H1 (cell line): ENCODE data around the gene EXD3. TPM values are rescaled to one million over a fixed set of nuclear protein-coding genes. Genes with fewer than 3 reads are reported as not detected.

Source experiments
- CTCF ChIA-PET: fragments of 300-600 bp; sonication (Branson Sonifier 250); formaldehyde crosslinking; loops from one replicate; lab custom pipeline; 2021; ENCODE audit not compliant: partially characterized antibody; lab: Charles Lee
- POLR2A ChIA-PET: fragments of 300-600 bp; sonication (Branson Sonifier 250); formaldehyde crosslinking; loops from one replicate; lab custom pipeline; 2021; ENCODE audit warnings: inconsistent platforms; ENCODE audit not compliant: partially characterized antibody; lab: Charles Lee
- DNase-seq, 2 experiments: peaks; one replicate each; pipeline versions ENCODE4 v3.0.0 to v3.0.0-alpha.2; 2010 to 2022; ENCODE audit warnings: low spot score in 2 of 2, low read depth in 1 of 2, mixed read lengths in 1 of 2
- FAIRE-seq: peaks from 2 replicates; lab custom pipeline; 2011; peaks lifted over from hg19 to GRCh38; lab: Jason Lieb, UNC
- H2AFZ ChIP-seq: 2 replicates; pipeline ENCODE4 v1.8.1; 2012; ENCODE audit warnings: low read length, inconsistent platforms
- H2AK5ac ChIP-seq: 2 replicates; pipeline ENCODE4 v1.6.1; 2013; ENCODE audit warnings: low read depth, low read length
- H2BK120ac ChIP-seq: replicated peaks from 2 replicates; pipeline ENCODE3; 2013; ENCODE audit warnings: low read depth, low read length, inconsistent platforms
- H2BK12ac ChIP-seq: 2 replicates; pipeline ENCODE4 v1.6.1; 2013; ENCODE audit warnings: low read depth, low read length
- H2BK15ac ChIP-seq: 2 replicates; pipeline ENCODE4 v1.6.1; 2013; ENCODE audit warnings: low read length
- H2BK20ac ChIP-seq: 2 replicates; pipeline ENCODE4 v1.6.1; 2013; ENCODE audit warnings: low read length
- H2BK5ac ChIP-seq: 2 replicates; pipeline ENCODE4 v1.6.1; 2013; ENCODE audit warnings: low read depth, low read length
- H3K14ac ChIP-seq: 2 replicates; pipeline ENCODE4 v1.6.1; 2013; ENCODE audit warnings: inconsistent platforms; ENCODE audit not compliant: insufficient read length
- H3K18ac ChIP-seq: 2 replicates; pipeline ENCODE4 v1.6.1; 2013; ENCODE audit warnings: low read length; ENCODE audit errors: extremely low read depth
- H3K23ac ChIP-seq: 2 replicates; pipeline ENCODE4 v1.6.1; 2013; ENCODE audit warnings: inconsistent platforms; ENCODE audit not compliant: insufficient read length
- H3K23me2 ChIP-seq: 2 replicates; pipeline ENCODE4 v1.6.1; 2013; ENCODE audit warnings: low read depth, low read length
- H3K27ac ChIP-seq: 2 replicates; pipeline ENCODE4 v1.6.1; 2011; ENCODE audit warnings: low read depth, low read length, inconsistent platforms
- H3K27me3 ChIP-seq, 4 experiments: replicated peaks in 1 of 4; 1 replicate in 1 of 4; 2 replicates in 3 of 4; pipeline versions ENCODE4 v1.6.1 to v1.8.1; 2011 to 2013; ENCODE audit warnings: low read length in 3 of 4, mild to moderate bottlenecking in 3 of 4, inconsistent platforms in 2 of 4, mixed read lengths in 2 of 4, moderate library complexity in 1 of 4; ENCODE audit not compliant: control insufficient read depth in 3 of 4, insufficient read depth in 3 of 4; ENCODE audit errors: extremely low read depth in 1 of 4
- H3K36me3 ChIP-seq, 4 experiments: 2 replicates each; pipeline versions ENCODE4 v1.6.1 to v1.8.1; 2011 to 2013; ENCODE audit warnings: mild to moderate bottlenecking in 4 of 4, low read length in 3 of 4, moderate library complexity in 2 of 4, control low read depth in 1 of 4, inconsistent platforms in 1 of 4; ENCODE audit not compliant: insufficient read depth in 4 of 4, control insufficient read depth in 2 of 4
- H3K4ac ChIP-seq: replicated peaks from 2 replicates; pipeline ENCODE3; 2013; ENCODE audit warnings: low read length, low read depth, mixed read lengths, inconsistent platforms; ENCODE audit not compliant: insufficient read length
- H3K4me1 ChIP-seq, 4 experiments: replicated peaks in 1 of 4; 1 replicate in 1 of 4; 2 replicates in 3 of 4; pipeline versions ENCODE4 v1.6.1 to v1.8.1; 2011 to 2013; ENCODE audit warnings: low read length in 3 of 4, inconsistent platforms in 2 of 4, mixed read lengths in 1 of 4; ENCODE audit not compliant: insufficient read depth in 4 of 4, control insufficient read depth in 3 of 4
- H3K4me2 ChIP-seq, 2 experiments: 2 replicates each; pipeline versions ENCODE4 v1.6.1 to v1.8.1; 2011 to 2013; ENCODE audit warnings: low read depth in 2 of 2, low read length in 2 of 2, control low read depth in 1 of 2, inconsistent platforms in 1 of 2, mild to moderate bottlenecking in 1 of 2; ENCODE audit not compliant: insufficient read depth in 1 of 2
- H3K4me3 ChIP-seq, 4 experiments: fragments of 200-600, 300-600 bp in 1 of 4; sonication (generic), shearing (Covaris generic), sonication (Bioruptor Twin) in 1 of 4; 2 replicates each; pipeline versions ENCODE4 v1.5.1 to v1.8.1; 2011 to 2016; ENCODE audit warnings: low read length in 4 of 4, low read depth in 3 of 4, control low read depth in 2 of 4, inconsistent platforms in 2 of 4, mild to moderate bottlenecking in 2 of 4, mixed read lengths in 1 of 4, moderate library complexity in 1 of 4; ENCODE audit not compliant: insufficient read depth in 2 of 4; ENCODE audit errors: extremely low read depth in 1 of 4
- H3K56ac ChIP-seq: replicated peaks from 2 replicates; pipeline ENCODE3; 2013; ENCODE audit warnings: low read depth, mild to moderate bottlenecking, mixed read lengths, low read length, inconsistent platforms; ENCODE audit not compliant: insufficient read length
- H3K79me1 ChIP-seq: 2 replicates; pipeline ENCODE4 v1.6.1; 2013; ENCODE audit warnings: low read depth, low read length, control low read depth
- H3K79me2 ChIP-seq, 2 experiments: 2 replicates each; pipeline versions ENCODE4 v1.6.1 to v1.8.1; 2012 to 2013; ENCODE audit warnings: low read length in 2 of 2, mild to moderate bottlenecking in 2 of 2, inconsistent platforms in 1 of 2; ENCODE audit not compliant: insufficient read depth in 2 of 2, control insufficient read depth in 1 of 2
- H3K9ac ChIP-seq, 4 experiments: replicated peaks in 1 of 4; 1 replicate in 1 of 4; 2 replicates in 3 of 4; pipeline versions ENCODE4 v1.6.1 to v1.8.1; 2011 to 2013; ENCODE audit warnings: low read depth in 3 of 4, low read length in 3 of 4, control low read depth in 2 of 4, mild to moderate bottlenecking in 2 of 4, moderate library complexity in 2 of 4, inconsistent platforms in 1 of 4; ENCODE audit errors: extremely low read depth in 1 of 4
- H3K9me3 ChIP-seq, 2 experiments: 2 replicates each; pipeline versions ENCODE4 v1.6.1 to v1.8.1; 2012 to 2013; ENCODE audit warnings: mild to moderate bottlenecking in 2 of 2, moderate library complexity in 2 of 2, control low read depth in 1 of 2, inconsistent platforms in 1 of 2, low read depth in 1 of 2, low read length in 1 of 2, mixed read lengths in 1 of 2; ENCODE audit not compliant: insufficient read depth in 2 of 2
- H4K20me1 ChIP-seq, 2 experiments: replicated peaks in 1 of 2; 2 replicates each; pipeline versions ENCODE3 to v1.8.1; 2011 to 2013; ENCODE audit warnings: inconsistent platforms in 2 of 2, low read length in 2 of 2, mild to moderate bottlenecking in 1 of 2; ENCODE audit not compliant: insufficient read depth in 2 of 2, control insufficient read depth in 1 of 2
- H4K5ac ChIP-seq: 2 replicates; pipeline ENCODE4 v1.6.1; 2013; ENCODE audit warnings: low read length, low read depth, mixed read lengths, inconsistent platforms; ENCODE audit not compliant: insufficient read length
- H4K8ac ChIP-seq: 2 replicates; pipeline ENCODE4 v1.8.0; 2013; ENCODE audit warnings: mild to moderate bottlenecking, moderate library complexity, low read length, inconsistent platforms; ENCODE audit not compliant: insufficient read depth; ENCODE audit errors: extremely low read depth
- H4K91ac ChIP-seq: replicated peaks from 2 replicates; pipeline ENCODE3; 2013; ENCODE audit warnings: low read length, mixed read lengths, inconsistent platforms; ENCODE audit not compliant: insufficient read length
- CTCF ChIP-seq, 3 experiments: IDR thresholded peaks; 1 replicate in 2 of 3; 2 replicates in 1 of 3; pipeline versions ENCODE4 v1.5.1 to v1.6.1; 2011; ENCODE audit warnings: low read length in 3 of 3, mild to moderate bottlenecking in 3 of 3, inconsistent platforms in 2 of 3, low read depth in 1 of 3, moderate library complexity in 1 of 3; ENCODE audit not compliant: insufficient read depth in 1 of 3; ENCODE audit errors: control extremely low read depth in 1 of 3
- POLR2AphosphoS5 ChIP-seq: IDR thresholded peaks from 2 replicates; pipeline ENCODE4 v1.6.1; 2011; ENCODE audit warnings: low read depth, low read length
- RAD21 ChIP-seq, 2 experiments: IDR thresholded peaks in 1 of 2; conservative IDR thresholded peaks in 1 of 2; 2 replicates each; pipeline ENCODE4 v1.6.1; 2011; ENCODE audit warnings: low read depth in 2 of 2, low read length in 2 of 2, improper control_type of control experiment in 1 of 2, inconsistent platforms in 1 of 2, mild to moderate bottlenecking in 1 of 2, moderate library complexity in 1 of 2
- TAF7 ChIP-seq: optimal IDR thresholded peaks from 2 replicates; pipeline ENCODE3; 2011; ENCODE audit warnings: low read depth, mild to moderate bottlenecking, inconsistent platforms, low read length, moderate library complexity, borderline replicate concordance
- USF2 ChIP-seq: IDR thresholded peaks from 2 replicates; pipeline ENCODE4 v1.6.1; 2011; ENCODE audit warnings: low read length, improper control_type of control experiment
- WGBS, 2 experiments: shearing (Covaris generic) in 1 of 2; methylation state at CpG; one replicate each; pipeline versions ENCODE4 v1.1.6 to v1.1.7; 2013 to 2015; ENCODE audit warnings: low lambda C conversion rate in 2 of 2, mixed read lengths in 2 of 2, inconsistent platforms in 1 of 2, low coverage in 1 of 2, missing lambda C conversion rate in 1 of 2; ENCODE audit not compliant: insufficient replicate concordance in 2 of 2, insufficient coverage in 1 of 2, insufficient read length in 1 of 2; ENCODE audit errors: extremely low coverage in 1 of 2, missing lambda C conversion rate in 1 of 2; 5-methylcytosine and 5-hydroxymethylcytosine counted together
- polyA plus RNA-seq, 7 experiments: library from polyadenylated mRNA; depleted of rRNA in 3 of 7; stranded (reverse) in 5 of 7; unstranded in 2 of 7; fragments of >200 nt in 5 of 7; fragments of 200-250 nt in 2 of 7; gene quantifications; 1 replicate in 5 of 7; 2 replicates in 1 of 7; 4 replicates in 1 of 7; pipeline versions ENCODE4 v1.2.1 to v1.2.3, GENCODE V29; 2011 to 2013; ENCODE audit warnings: missing spikeins in 2 of 7, mixed read lengths in 2 of 7
- total RNA-seq: library from RNA; stranded (reverse); fragmentation: NEBNext Ultra II Directional; extraction: Animal tissue kit (Norgen Biotek cat#: 25700); gene quantifications from 2 replicates; pipeline ENCODE4 v1.2.1, GENCODE V29; 2021

EXD3 gene
- total and polyA plus RNA-seq, 2 of the 8 experiments (the other 6 are each of a cell fraction or from before 2014, with no cell fraction given) = 7.2 to 9.4 TPM

- Histone ChIP-seq H3K18ac (peak overlapping the region; percentile 80), H3K14ac (no peak overlapping the region), H3K4me3 (peak overlapping the region; percentile 83 to 97 (median 84)), H3K56ac (no peak overlapping the region), H3K27me3 (peaks cover 0 to 25% (median 11%) of the 10 kb centered on the region in 4 experiments; a peak in 5 of 7 replicates), H3K9me3 (no peaks in the 10 kb centered on the region), H3K79me1 (peaks cover 3% of the 10 kb centered on the region), H3K79me2 (peaks cover 0 to 3% of the 10 kb centered on the region in 2 experiments; a peak in 1 of 4 replicates), H4K20me1 (peaks cover 3 to 11% of the 10 kb centered on the region in 2 experiments), H3K4ac (peak overlapping the region; percentile 95), H4K5ac (peak overlapping the region; percentile 50), H2BK12ac (peak overlapping the region; percentile 98; the same call in 1 of the 2 replicates), H4K91ac (peak overlapping the region; percentile 93), H2BK120ac (no peak overlapping the region), H2AFZ (no peak overlapping the region), H4K8ac (peak overlapping the region; percentile 77), H3K4me1 (peaks cover 3 to 60% (median 51%) of the 10 kb centered on the region in 4 experiments), H3K27ac (0 out of 2 replicates have a peak overlapping the region, but pooled peaks have one; percentile 33), H2BK15ac (0 out of 2 replicates have a peak overlapping the region, but pooled peaks have one; percentile 65), H3K4me2 (peak overlapping the region; percentile 87 to 98), H2AK5ac (peak overlapping the region; percentile 89; the same call in 1 of the 2 replicates), H3K23me2 (peaks cover 11% of the 10 kb centered on the region), H3K23ac (no peak overlapping the region), H3K9ac (peak overlapping the region; percentile 67 to 81 (median 70)), H2BK5ac (peak overlapping the region; percentile 75; the same call in 1 of the 2 replicates), H2BK20ac (no peak overlapping the region; the same call in 1 of the 2 replicates), H3K36me3 (no peaks in the 10 kb centered on the region)
- 1% methylated on average over 87 of the region's 115 CpGs; no CpG with 5 or more reads in 1 of the 2 experiments for WGBS, 2 experiments
- no peak for FAIRE-seq
- CTCF ChIA-PET = interaction anchor here (0.6 to 4.7 kb wide), 15 partner anchors 10 to 249 kb away, joined by 3 to 55 read pairs (median 4); no protein-coding TSS in a partner anchor
- peak in 1 of 2 experiments; percentile 76 for DNase-seq
- POLR2A ChIA-PET = interaction anchor here (0.5 to 10.0 kb wide), 13 partner anchors 14 to 104 kb away, joined by 3 to 129 read pairs (median 4); partner anchors contain the start of gene TOR4A
- TF ChIP-seq RAD21 (IDR thresholded peaks at IDR 0.05 in 1 of 2, conservative IDR thresholded peaks at IDR 0.05 in 1 of 2; ENCODE audit: low read depth in 2 of 2, low read length in 2 of 2) (peak in 1 of 2 experiments; percentile 50; a peak in 2 of 4 replicates), TAF7 (peak; percentile 9), CTCF (IDR thresholded peaks at IDR 0.05; ENCODE audit: control extremely low read depth in 1 of 3, insufficient read depth in 1 of 3, low read depth in 1 of 3, low read length in 3 of 3) (peak in 2 of 3 experiments; percentile 22 to 59; a peak in 3 of 4 replicates), POLR2AphosphoS5 (peak; percentile 32), USF2 (no peak)
These were observed 121.6 kb downstream of the EXD3 start for GRCh38 chr9:137301081-137301947.
